ENCODE measurements around the gene FHL5.
"Not testable (repeated sequence)": the region's sequence is repeated elsewhere in the genome, so short reads cannot be mapped to it uniquely, and the experiment has no call there.

Gene FHL5

GRCh38 chr6:96608074-96608473, 45.1 kb downstream of the FHL5 start:
- no peak for DNase-seq (ENCODE audit: extremely low read depth in 1 of 2, low read depth in 1 of 2)

- DNase-seq (ENCODE audit: extremely low read depth in 1 of 2, low read depth in 1 of 2) = no peak
These were observed 47.1 kb downstream of the FHL5 start for GRCh38 chr6:96610019-96610418.

GRCh38 chr6:96611342-96611991, 48.5 kb downstream of the FHL5 start:
- no peak for DNase-seq (ENCODE audit: extremely low read depth in 1 of 2, low read depth in 1 of 2)

GRCh38 chr6:96613291-96613999, 50.5 kb downstream of the FHL5 start:
- no peak for DNase-seq (ENCODE audit: extremely low read depth in 1 of 2, low read depth in 1 of 2)

DNA sequence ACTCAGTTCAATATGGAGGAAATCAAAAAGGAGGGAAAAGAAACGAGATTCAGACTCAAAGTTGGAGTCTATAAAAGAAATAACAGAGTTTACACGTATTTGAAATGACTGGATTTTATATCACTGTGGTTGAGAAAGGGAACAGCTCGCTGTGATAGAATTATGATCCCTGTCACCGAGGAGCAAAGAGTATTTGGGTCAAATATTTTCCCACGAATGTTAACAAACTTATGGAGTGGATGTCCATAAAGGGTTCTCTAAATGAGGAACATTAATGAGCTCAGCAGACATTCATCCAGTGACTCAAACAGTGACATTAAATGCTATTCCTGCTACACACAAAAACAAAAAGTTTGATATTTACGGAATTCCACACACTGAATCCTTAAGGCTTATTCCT, 57.9 kb downstream of the FHL5 start:
- DNase-seq (ENCODE audit: extremely low read depth in 1 of 2, low read depth in 1 of 2) = no peak

GRCh38 chr6:96621983-96622382, 59.1 kb downstream of the FHL5 start:
- DNase-seq (ENCODE audit: extremely low read depth in 1 of 2, low read depth in 1 of 2) = no peak

DNA sequence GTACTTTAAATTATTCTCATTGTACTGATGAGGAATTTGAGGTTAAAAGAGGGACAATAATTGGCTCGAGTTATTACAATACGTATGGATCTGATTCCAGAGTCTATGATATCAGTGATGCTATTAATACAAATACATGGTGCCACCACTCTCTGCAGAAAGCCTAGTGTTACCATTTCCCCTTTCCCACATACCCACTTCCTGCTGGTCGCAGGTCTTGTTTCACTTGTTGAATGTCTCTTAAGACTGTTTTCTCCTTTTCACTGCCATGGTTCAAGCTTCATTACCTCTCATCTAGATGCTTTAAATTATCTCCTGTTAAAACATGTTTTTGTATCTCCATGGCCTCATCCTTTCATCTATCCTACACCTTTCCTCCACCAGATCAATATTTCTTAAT, 62.0 kb downstream of the FHL5 start:
- DNase-seq (ENCODE audit: extremely low read depth in 1 of 2, low read depth in 1 of 2) = no peak

GRCh38 chr6:96626759-96627364, 63.9 kb downstream of the FHL5 start:
- no peak for DNase-seq (ENCODE audit: extremely low read depth in 1 of 2, low read depth in 1 of 2)

GRCh38 chr6:96631248-96631647, 68.3 kb downstream of the FHL5 start:
- no peak for DNase-seq (ENCODE audit: extremely low read depth in 1 of 2, low read depth in 1 of 2)

GRCh38 chr6:96637979-96638378, 75.1 kb downstream of the FHL5 start:
- DNase-seq (ENCODE audit: extremely low read depth in 1 of 2, low read depth in 1 of 2) = not testable (repeated sequence)

- DNase-seq (ENCODE audit: extremely low read depth in 1 of 2, low read depth in 1 of 2) = no peak
These were observed 82.2 kb downstream of the FHL5 start for GRCh38 chr6:96645106-96645505.

DNA sequence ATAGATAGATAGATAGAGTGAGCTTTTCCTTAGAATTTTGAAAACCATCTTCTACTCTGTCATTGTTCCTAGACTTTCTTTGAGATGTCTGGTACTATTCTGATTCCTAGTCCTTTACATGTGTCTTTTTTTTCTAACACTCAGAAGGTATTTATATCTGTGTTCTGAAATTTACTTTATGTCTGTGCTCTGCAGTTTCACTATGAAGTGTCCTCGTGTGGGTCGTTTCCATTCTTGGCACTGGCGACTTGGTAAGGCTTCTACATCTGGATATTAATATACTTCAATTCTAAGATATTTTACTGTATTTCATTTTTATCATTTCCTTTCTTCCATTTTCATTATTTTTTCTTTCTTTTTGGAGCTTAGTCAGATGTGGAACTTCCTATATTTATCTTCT, 87.0 kb downstream of the FHL5 start:
- DNase-seq (ENCODE audit: extremely low read depth in 1 of 2, low read depth in 1 of 2) = no peak

GRCh38 chr6:96651816-96652215, 88.9 kb downstream of the FHL5 start:
- no peak for DNase-seq (ENCODE audit: extremely low read depth in 1 of 2, low read depth in 1 of 2)

DNA sequence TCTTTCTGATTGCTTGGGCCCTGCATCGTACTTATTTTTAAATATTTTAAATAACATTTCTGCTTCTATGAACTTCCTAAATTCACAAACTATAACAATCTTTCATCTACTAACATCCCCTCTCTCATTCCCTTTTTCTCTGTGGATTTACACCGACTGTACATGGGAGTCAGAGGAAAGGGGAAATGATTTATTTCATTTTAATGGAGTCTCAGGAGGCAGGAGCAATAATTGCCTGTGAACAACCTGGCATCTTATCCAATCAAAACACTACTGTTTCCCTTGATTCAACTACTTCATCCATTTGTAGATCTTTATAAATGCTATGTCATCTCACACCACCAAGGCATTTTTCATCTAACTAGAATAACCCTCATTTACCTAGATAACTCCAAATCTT, 89.6 kb downstream of the FHL5 start:
- no peak for DNase-seq (ENCODE audit: extremely low read depth in 1 of 2, low read depth in 1 of 2)

DNA sequence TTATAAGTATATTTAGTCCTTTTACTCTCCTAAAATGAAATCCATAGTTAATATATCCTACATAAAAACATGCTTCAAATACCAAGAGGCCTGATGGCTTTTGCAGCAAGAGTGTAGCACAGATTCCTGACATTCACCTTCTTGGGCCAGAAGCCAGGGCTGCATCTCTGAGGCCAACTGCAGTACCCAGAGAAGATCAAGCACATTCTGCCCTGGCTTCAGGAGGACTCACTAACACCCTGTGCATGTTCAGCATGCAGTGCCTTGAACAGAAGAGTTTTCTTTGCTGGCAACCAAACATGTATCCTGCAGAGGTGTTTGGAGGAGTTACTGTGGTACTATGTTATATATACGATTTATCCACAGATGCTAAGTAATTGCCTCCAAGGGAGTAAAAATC, 90.3 kb downstream of the FHL5 start:
- DNase-seq (ENCODE audit: extremely low read depth in 1 of 2, low read depth in 1 of 2) = no peak

DNA sequence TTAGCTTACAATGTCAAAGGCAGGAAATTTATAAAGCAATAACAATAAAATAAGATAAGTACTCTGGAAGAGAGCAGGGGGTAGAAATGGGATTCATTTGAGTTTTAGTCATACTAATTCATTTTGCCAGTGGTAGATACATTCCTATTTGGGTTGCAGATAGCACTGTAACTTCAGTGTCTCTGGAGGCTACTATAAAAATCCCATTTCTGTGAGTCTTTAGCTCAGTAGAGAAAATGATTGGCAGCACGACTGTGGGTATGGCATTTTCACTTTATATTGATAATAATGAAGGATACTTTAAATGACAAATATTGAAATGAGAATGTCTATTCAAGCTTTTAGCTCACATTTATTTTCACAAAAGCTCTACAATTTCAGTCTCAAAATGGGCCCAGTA, 93.6 kb downstream of the FHL5 start:
- no peak for DNase-seq (ENCODE audit: extremely low read depth in 1 of 2, low read depth in 1 of 2)

DNA sequence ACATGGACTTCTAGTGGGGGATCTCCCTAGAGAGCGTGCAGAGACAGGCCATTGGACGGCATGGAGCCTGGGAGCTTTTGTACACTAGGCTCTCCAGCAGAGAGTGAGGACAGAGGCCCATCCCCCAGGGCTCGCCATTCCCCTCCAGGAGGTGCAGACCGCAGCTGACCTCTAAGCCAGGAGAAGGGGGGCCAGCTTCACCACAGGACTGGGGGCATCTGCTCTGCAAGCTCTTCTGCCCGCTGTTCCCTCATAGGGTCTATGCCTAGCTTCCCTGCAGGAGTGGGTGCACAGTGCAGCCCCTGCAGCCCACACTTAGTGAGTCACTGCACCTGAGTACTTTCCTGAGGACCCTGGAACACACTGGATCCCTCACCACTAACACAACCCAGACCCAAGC, 94.4 kb downstream of the FHL5 start:
- DNase-seq (ENCODE audit: extremely low read depth in 1 of 2, low read depth in 1 of 2) = no peak

DNA sequence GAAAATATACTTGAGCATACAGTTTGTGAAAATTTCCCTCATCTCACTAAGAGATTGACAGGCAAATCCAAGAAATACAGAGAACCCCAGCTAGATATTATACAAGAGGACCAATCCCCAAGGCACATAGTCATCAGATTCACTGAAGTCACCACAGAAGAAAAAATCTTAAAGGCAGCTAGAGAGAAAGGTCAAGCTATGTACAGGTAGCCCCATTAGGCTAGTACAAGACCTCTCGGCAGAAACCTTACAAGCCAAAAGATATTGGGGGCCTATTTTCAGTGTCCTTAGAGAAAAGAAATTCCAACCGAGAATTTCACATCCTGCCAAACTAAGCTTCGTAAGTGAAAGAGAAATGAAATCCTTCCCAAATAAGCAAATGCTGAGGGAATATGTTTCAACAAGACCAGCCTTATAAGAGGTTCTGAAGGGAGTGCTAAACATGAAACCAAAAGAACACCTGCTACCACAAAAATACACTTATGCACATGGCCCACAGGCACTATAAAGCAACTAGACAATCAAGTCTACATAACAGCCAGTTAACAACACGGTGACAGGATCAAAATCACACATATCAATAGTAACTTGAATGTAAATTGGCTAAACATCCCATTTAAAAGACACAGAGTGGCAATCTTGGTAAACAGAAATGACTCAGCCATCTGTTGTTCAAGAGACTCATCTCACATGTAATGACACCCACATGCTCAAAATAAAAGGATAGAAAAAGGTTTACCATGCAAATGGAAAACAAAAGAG, 96.3 kb downstream of the FHL5 start:
- no peak for DNase-seq (ENCODE audit: extremely low read depth in 1 of 2, low read depth in 1 of 2)
